NOMO-1 treated with DMSO at 0.1 percent for 48 hours (cell line): ENCODE data around the gene PPP1R13L.
"Not testable (repeated sequence)": the region's sequence is repeated elsewhere in the genome, so short reads cannot be mapped to it uniquely, and the experiment has no call there.

Source experiments
- DNase-seq: peaks from one replicate; lab custom pipeline; 2025; ENCODE audit not compliant: unreplicated experiment; lab: John Stamatoyannopoulos, UW

PPP1R13L gene

GRCh38 chr19:45431008-45431407 is 26.1 kb upstream of the PPP1R13L start:
- DNase-seq = peak; percentile 84

GRCh38 chr19:45429896-45430295 is 25.0 kb upstream of the PPP1R13L start:
- DNase-seq = not testable (repeated sequence)

GRCh38 chr19:45428384-45429231 is 23.7 kb upstream of the PPP1R13L start:
- DNase-seq = no peak

DNA sequence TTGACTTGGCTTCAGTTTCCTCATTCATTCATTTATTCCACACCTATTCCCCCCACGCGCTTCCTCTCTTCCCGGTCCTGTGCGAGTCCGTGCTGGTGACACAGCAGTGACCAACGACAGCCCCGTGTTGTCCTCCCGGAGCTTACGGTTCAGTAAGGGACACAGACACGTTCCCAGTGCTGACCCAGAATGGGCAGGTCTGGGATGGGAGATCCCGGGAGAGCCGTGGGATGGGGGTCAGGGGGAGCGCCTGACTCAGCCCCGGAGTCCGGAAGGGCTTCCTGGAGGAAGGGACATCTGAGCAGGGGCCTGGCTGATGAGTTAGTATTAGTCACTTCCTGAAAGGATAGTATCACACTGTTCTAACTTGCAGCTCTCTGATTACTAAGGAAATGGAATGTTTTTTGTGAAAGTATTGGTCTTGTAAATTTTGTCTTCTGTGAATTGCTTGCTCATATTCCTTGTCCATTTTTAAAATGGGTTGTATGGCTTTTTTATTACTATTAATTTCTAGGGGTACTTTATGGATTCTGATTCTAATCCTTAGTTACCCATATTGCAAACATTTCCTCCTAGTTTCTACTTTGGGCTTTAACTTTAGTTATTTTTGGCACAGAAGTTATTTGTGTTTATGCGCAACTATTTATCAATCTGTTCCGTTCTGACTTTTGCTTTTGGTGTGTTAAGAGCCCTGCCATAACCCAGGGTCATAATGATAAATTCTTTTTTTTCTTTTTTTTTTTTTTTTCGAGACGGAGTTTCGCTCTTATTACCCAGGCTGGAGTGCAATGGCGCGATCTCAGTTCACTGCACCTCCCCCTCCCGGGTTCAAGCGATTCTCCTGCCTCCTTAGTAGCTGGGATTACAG is 19.6 kb upstream of the PPP1R13L start:
- DNase-seq = peak; percentile 81

DNA sequence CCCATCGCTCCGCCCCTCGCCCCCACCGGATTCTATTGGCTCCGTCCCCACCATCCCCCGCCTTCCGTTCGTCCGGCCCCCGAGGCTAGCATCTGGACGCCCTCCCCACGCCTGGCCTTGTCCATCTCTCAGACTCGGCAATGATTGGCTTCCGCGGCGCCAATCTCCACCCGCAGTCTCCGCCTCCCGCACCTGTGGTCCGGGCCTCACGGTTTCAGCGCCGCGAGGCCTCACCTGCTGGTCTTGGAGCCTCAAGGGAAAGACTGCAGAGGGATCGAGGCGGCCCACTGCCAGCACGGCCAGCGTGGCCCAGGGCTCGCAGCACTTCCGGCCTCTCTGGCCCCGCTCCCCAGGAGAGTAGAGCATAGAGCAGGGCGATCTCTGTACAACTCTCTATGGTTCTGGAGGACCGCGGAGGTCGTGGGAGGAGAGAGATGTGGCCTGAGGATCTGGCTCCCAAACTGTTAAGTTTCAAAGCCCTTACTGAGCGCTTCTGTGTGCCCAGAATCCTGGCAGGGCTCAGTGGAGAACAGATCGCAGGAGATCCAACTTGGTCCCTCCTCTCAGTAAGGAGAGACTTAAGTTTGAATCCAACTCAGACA is 18.8 kb upstream of the PPP1R13L start, which contains the start of gene ERCC1:
Gene ERCC1, minus strand, starts transcription at position 329 of the 602 bp plus-strand sequence. CDS start 543 bp downstream, outside the sequence.
- peak; percentile 99 for DNase-seq

- DNase-seq = no peak
These were observed 18.2 kb upstream of the PPP1R13L start for GRCh38 chr19:45423033-45423588.

DNA sequence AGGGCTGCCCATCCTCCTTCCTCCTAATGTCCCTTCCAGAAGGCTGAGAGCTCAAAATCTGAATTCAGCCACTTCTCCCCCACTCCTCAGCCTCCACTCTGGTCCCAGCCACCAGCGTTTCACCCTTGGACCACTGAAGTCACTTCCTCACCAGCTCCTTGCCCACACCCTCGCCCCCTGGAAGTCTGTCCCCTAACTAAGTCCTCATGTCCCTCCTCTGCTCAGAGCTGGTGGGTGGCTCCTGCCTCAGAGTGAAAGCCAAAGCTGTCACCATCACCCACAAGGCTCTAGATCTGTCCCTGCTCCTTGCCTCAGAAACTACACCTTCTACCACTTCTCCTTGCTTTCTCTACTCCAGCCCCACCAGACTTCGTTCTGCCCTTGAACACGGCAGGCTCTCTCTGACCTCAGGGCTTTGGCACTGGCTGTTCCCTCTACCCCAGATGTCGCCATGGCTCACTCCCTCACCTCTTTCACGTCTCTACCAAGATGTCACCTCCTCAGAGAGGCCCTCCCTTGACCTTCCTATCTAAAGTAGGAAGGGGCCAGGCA is 17.2 kb upstream of the PPP1R13L start:
- DNase-seq = no peak

GRCh38 chr19:45420871-45421270 is 16.0 kb upstream of the PPP1R13L start:
- DNase-seq = no peak

DNA sequence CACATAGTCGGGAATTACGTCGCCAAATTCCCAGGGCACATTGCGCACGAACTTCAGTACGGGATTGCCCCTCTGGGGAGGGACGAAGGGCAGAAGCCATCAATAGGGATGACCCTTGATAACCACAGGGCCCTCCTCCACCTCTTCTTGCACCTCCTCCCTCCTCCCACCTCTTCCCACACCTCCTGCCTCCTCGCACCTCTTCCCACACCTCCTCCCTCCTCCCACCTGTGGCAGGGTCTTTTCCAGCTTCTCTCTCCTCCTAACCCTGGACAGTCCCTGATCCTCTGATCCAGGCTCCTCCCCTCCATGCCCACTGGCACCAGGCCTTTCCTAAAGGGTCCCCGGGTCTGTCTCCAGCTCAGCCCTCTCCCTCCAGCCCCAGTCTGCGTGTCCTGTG is 15.5 kb upstream of the PPP1R13L start:
- DNase-seq = no peak

GRCh38 chr19:45419895-45420294 is 15.0 kb upstream of the PPP1R13L start:
- DNase-seq = no peak

DNA sequence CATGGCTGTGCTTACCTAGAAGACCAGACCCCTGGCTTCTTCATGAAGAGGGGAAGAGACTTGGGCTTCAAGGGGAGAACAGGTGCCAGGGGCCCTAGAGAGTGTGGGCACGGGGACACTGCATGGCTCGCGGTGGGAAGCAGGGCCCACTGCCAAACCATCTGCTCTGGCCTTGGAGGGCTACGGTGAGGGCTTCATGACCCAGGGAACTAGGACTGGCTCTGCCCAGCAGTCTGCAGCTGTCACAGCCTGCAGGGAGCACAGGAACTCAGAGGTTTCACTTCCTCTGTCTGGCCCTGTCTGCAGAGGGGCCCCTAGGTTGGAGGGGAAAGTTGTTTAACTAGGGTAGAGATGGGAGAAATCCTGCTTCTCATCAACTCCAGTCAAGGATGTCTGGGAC is 14.5 kb upstream of the PPP1R13L start:
- peak; percentile 91 for DNase-seq

DNA sequence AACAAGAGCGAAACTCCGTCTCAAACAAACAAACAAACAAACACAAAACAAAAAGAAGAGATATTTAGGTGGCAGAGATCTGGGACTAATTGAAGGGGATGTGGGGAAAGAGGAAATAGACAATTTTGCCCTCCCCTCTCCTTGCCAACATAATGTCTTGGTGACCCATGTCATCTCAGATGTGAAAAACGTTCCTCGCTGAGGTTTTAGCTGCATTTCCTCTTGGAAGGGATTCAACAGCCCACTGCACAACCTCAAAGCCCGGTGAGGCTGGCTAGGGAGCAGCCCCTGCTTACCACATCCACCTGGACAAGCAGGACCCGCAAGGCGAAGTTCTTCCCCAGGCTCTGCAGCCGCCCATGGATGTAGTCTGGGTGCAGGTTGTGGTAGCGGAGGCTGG is 13.9 kb upstream of the PPP1R13L start:
- peak; percentile 31 for DNase-seq

- DNase-seq = no peak
These were observed 12.3 kb upstream of the PPP1R13L start for GRCh38 chr19:45417151-45417550.

- DNase-seq = no peak
These were observed 9.6 kb upstream of the PPP1R13L start for GRCh38 chr19:45414468-45414867.

DNA sequence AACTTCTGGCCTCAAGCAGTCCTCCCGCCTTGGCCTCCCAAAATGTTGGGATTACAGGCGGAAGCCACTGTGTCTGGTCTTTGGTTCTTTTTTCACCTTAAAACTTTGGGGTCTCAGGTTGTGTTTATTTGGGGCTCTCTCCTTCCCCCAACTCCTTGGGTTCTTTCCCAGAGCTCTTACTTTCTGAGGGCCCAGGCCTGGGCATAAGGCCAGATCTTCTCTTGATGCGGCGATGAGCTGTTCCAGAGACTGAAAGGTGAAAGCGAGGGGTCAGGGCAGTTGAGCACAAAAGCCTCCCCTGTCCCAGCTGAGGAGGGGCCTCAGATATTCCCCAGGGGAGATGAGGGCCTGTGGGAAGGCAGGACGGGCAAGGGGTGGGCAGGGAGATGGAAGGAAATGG is 8.6 kb upstream of the PPP1R13L start:
- DNase-seq = no peak

DNA sequence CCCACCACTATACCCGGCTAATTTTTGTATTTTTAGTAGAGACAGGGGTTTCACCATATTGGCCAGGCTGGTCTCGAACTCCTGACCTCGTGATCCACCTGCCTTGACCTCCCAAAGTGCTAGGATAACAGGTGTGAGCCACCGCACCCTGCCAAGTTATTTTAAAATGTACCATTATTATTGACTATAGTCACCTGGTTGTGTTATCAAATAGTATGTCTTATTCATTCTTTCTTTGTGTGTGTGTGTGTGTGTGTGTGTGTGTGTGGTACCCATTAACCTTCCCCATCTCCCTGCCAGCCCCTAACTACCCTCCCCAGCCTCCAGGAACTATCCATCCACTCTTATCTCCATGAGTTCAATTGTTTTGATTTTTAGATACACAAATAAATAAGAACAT is 5.5 kb upstream of the PPP1R13L start:
- DNase-seq = not testable (repeated sequence)

- peak; percentile 70 for DNase-seq
These were observed 4.7 kb upstream of the PPP1R13L start for GRCh38 chr19:45409557-45409920.

GRCh38 chr19:45408830-45409556 is 4.1 kb upstream of the PPP1R13L start:
- no peak for DNase-seq

GRCh38 chr19:45408121-45408520 is 3.3 kb upstream of the PPP1R13L start:
- DNase-seq = no peak

- DNase-seq = not testable (repeated sequence)
These were observed 2.7 kb upstream of the PPP1R13L start for GRCh38 chr19:45407585-45407984.
